Endothelial cell of umbilical vein (primary cell): ENCODE data around the gene EIF4E3. TPM values are rescaled to one million over a fixed set of nuclear protein-coding genes. Genes with fewer than 3 reads are reported as not detected.

ENCODE experiments used
- BruUV-seq: library from RNA; stranded (reverse); fragments of 400-500 nt; replicated peaks from 2 replicates; lab custom pipeline; 2021; lab: Mats Ljungman, UMichigan
- CTCF ChIA-PET: fragments of 300-600, 350-600 bp; sonication (Branson Sonifier 250); formaldehyde crosslinking; loops from one replicate; lab custom pipeline; 2021; ENCODE audit warnings: antibody characterized with exemption, inconsistent platforms; lab: Charles Lee
- POLR2A ChIA-PET: fragments of 300-600, 350-600 bp; sonication (Branson Sonifier 250); formaldehyde crosslinking; loops from one replicate; lab custom pipeline; 2021; ENCODE audit warnings: antibody characterized with exemption, inconsistent platforms; lab: Charles Lee
- DNase-seq: peaks from one replicate; pipeline ENCODE4 v3.0.0-alpha.2; 2011; ENCODE audit warnings: low read depth, low spot score
- FAIRE-seq: peaks from 2 replicates; lab custom pipeline; 2011; peaks lifted over from hg19 to GRCh38; lab: Jason Lieb, UNC
- H2AFZ ChIP-seq: 2 replicates; pipeline ENCODE4 v1.6.0; 2012; ENCODE audit warnings: low read depth, low read length, control low read depth, inconsistent platforms
- H3K27ac ChIP-seq: 2 replicates; pipeline ENCODE4 v1.5.1; 2011; ENCODE audit warnings: low read depth, mild to moderate bottlenecking, control low read depth, low read length, moderate library complexity; ENCODE audit not compliant: insufficient read depth
- H3K27me3 ChIP-seq, 2 experiments: 2 replicates each; pipeline versions ENCODE4 v1.6.0 to v1.6.1; 2011; ENCODE audit warnings: low read length in 2 of 2, mixed read lengths in 1 of 2; ENCODE audit not compliant: control insufficient read depth in 2 of 2, insufficient read depth in 2 of 2
- H3K36me3 ChIP-seq, 2 experiments: 2 replicates in 1 of 2; 3 replicates in 1 of 2; pipeline ENCODE4 v1.5.1; 2011; ENCODE audit warnings: low read length in 2 of 2, mild to moderate bottlenecking in 1 of 2, moderate library complexity in 1 of 2; ENCODE audit not compliant: control insufficient read depth in 2 of 2, insufficient read depth in 2 of 2; ENCODE audit errors: extremely low read depth in 1 of 2
- H3K4me1 ChIP-seq: 3 replicates; pipeline ENCODE4 v1.5.1; 2011; ENCODE audit warnings: mild to moderate bottlenecking, low read length; ENCODE audit not compliant: control insufficient read depth, insufficient read depth; ENCODE audit errors: extremely low read depth
- H3K4me2 ChIP-seq: 2 replicates; pipeline ENCODE4 v1.6.1; 2011; ENCODE audit warnings: low read length, control low read depth, mixed read lengths; ENCODE audit not compliant: insufficient read depth
- H3K4me3 ChIP-seq, 3 experiments: fragments of 200-600 bp in 1 of 3; sonication (generic), shearing (Covaris generic) in 1 of 3; replicated peaks in 1 of 3; 2 replicates each; pipeline ENCODE4 v1.5.1; 2011 to 2016; ENCODE audit warnings: control low read depth in 3 of 3, low read length in 3 of 3, mild to moderate bottlenecking in 2 of 3, inconsistent platforms in 1 of 3, low read depth in 1 of 3, moderate library complexity in 1 of 3; ENCODE audit not compliant: insufficient read depth in 1 of 3
- H3K79me2 ChIP-seq: 2 replicates; pipeline ENCODE4 v1.6.0; 2012; ENCODE audit warnings: low read length, inconsistent platforms; ENCODE audit not compliant: control insufficient read depth, insufficient read depth
- H3K9ac ChIP-seq: replicated peaks from 2 replicates; pipeline ENCODE3; 2011; ENCODE audit warnings: low read length, control low read depth; ENCODE audit not compliant: insufficient read depth; ENCODE audit errors: extremely low read depth
- H3K9me1 ChIP-seq: replicated peaks from 3 replicates; pipeline ENCODE4 v1.6.0; 2011; ENCODE audit warnings: mild to moderate bottlenecking, low read length; ENCODE audit not compliant: control insufficient read depth, insufficient read depth; ENCODE audit errors: extremely low read depth
- H3K9me3 ChIP-seq: replicated peaks from 2 replicates; pipeline ENCODE4 v1.5.1; 2012; ENCODE audit warnings: low read length, inconsistent platforms; ENCODE audit not compliant: control insufficient read depth, insufficient read depth
- H4K20me1 ChIP-seq: replicated peaks from 2 replicates; pipeline ENCODE3; 2011; ENCODE audit warnings: mild to moderate bottlenecking, low read length; ENCODE audit not compliant: control insufficient read depth, insufficient read depth; ENCODE audit errors: extremely low read depth
- FOS ChIP-seq: IDR thresholded peaks from 2 replicates; pipeline ENCODE4 v1.6.1; 2011; ENCODE audit warnings: mild to moderate bottlenecking, low read length, moderate library complexity, borderline replicate concordance; ENCODE audit not compliant: insufficient read depth
- GATA2 ChIP-seq: IDR thresholded peaks from 2 replicates; pipeline ENCODE4 v1.7.0; 2011; ENCODE audit warnings: low read depth, mild to moderate bottlenecking, moderate library complexity, mixed read lengths, low read length; ENCODE audit not compliant: insufficient read length, insufficient read depth
- JUN ChIP-seq: IDR thresholded peaks from 2 replicates; pipeline ENCODE4 v1.6.1; 2011; ENCODE audit warnings: borderline replicate concordance, low read depth; ENCODE audit not compliant: insufficient read length, insufficient read depth
- MAX ChIP-seq: IDR thresholded peaks from 2 replicates; pipeline ENCODE4 v1.6.1; 2011; ENCODE audit not compliant: insufficient read depth, insufficient read length
- MYC ChIP-seq: IDR thresholded peaks from one replicate; pipeline ENCODE4 v1.6.1; 2011; ENCODE audit warnings: mild to moderate bottlenecking, low read depth, low read length
- POLR2A ChIP-seq: IDR thresholded peaks from 2 replicates; pipeline ENCODE4 v1.6.1; 2012; ENCODE audit warnings: low read depth, mild to moderate bottlenecking, control low read depth, low read length
- dilution Hi-C: fragments of 300-500 bp; cut with MboI; formaldehyde crosslinking; loops from one replicate; pipeline ENCODE4 v1.15.0; 2019; ENCODE audit warnings: low sequenced_read_pairs; ENCODE audit not compliant: extremely low pct_ligation_motif_present
- intact Hi-C: fragments of 100-400 bp; cut with micrococcal nuclease; formaldehyde crosslinking; loops from one replicate; pipeline ENCODE4 v1.10.0; 2022
- polyA plus RNA-seq, 4 experiments: library from polyadenylated mRNA; depleted of rRNA in 3 of 4; stranded (reverse) in 3 of 4; unstranded in 1 of 4; fragments of >200 nt; gene quantifications; 2 replicates each; pipeline versions ENCODE4 v1.2.1 to v1.2.3, GENCODE V29; 2011 to 2012; ENCODE audit warnings: missing spikeins in 1 of 4
- total RNA-seq: library from RNA; stranded (reverse); gene quantifications from 2 replicates; pipeline ENCODE4 v1.2.3, GENCODE V29; 2021
- TF ChIP-seq, protein P1 (sequence below), 2 donors: IDR thresholded peaks; 1 replicate in 1 of 2; 2 replicates in 1 of 2; pipeline ENCODE4 v1.5.1; 2011; ENCODE audit warnings: low read length in 2 of 2, mild to moderate bottlenecking in 2 of 2, moderate library complexity in 2 of 2, control low read depth in 1 of 2, inconsistent platforms in 1 of 2, low read depth in 1 of 2; ENCODE audit not compliant: insufficient read depth in 1 of 2; ENCODE audit errors: extremely low read depth in 1 of 2

Gene EIF4E3
- total and polyA plus RNA-seq, 2 donors (not counting 3 experiments of a cell fraction or from before 2014, with no cell fraction given): 1.3 to 4.9 TPM

DNA sequence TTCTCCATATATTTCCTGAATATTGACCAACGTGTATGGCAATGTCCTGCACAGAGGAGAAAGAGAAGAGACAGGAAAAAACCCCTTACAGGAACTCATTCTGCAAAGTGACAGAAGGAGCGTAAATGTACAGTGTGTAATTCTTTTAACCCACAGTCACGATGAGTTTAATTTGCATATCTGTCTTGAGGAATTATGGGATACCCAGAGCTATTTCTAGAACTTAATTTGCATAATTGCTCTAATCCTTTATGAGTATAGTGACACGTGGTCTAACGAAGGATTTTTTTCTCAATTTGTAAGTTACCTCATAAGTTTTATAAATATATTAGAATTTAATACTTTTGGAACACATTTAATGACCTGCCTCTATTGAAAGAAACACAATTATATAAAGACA is 38.2 kb upstream of the EIF4E3 start:
- Histone ChIP-seq H3K79me2 (no peaks in the 10 kb centered on the region), H4K20me1 (no peaks in the 10 kb centered on the region), H3K4me3 (no peak overlapping the region), H3K36me3 (no peaks in the 10 kb centered on the region), H3K27ac (no peak overlapping the region), H3K27me3 (no peaks in the 10 kb centered on the region), H3K4me1 (no peaks in the 10 kb centered on the region), H3K9me3 (no peaks in the 10 kb centered on the region), H2AFZ (no peak overlapping the region), H3K9ac (no peak overlapping the region), H3K4me2 (no peak overlapping the region), H3K9me1 (no peaks in the 10 kb centered on the region)
- DNase-seq: no peak
- no peak for FAIRE-seq
- dilution Hi-C loops: no loop called here
- no TSS peak for BruUV-seq
- TF ChIP-seq MYC (no peak), FOS (no peak), GATA2 (no peak), MAX (no peak), JUN (no peak), POLR2A (no peak)
- TF ChIP-seq, protein P1, sequence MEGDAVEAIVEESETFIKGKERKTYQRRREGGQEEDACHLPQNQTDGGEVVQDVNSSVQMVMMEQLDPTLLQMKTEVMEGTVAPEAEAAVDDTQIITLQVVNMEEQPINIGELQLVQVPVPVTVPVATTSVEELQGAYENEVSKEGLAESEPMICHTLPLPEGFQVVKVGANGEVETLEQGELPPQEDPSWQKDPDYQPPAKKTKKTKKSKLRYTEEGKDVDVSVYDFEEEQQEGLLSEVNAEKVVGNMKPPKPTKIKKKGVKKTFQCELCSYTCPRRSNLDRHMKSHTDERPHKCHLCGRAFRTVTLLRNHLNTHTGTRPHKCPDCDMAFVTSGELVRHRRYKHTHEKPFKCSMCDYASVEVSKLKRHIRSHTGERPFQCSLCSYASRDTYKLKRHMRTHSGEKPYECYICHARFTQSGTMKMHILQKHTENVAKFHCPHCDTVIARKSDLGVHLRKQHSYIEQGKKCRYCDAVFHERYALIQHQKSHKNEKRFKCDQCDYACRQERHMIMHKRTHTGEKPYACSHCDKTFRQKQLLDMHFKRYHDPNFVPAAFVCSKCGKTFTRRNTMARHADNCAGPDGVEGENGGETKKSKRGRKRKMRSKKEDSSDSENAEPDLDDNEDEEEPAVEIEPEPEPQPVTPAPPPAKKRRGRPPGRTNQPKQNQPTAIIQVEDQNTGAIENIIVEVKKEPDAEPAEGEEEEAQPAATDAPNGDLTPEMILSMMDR (IDR thresholded peaks at IDR 0.05; ENCODE audit: extremely low read depth in 1 of 2, insufficient read depth in 1 of 2, low read depth in 1 of 2, low read length in 2 of 2): no peak
- intact Hi-C loops: no loop called here
- CTCF ChIA-PET: no interaction called here
- POLR2A ChIA-PET: no interaction called here
